Activated T-cell treated with anti-CD3 and anti-CD28 coated beads for 1 hour (primary cell): ENCODE measurements around the gene NFATC1.

ENCODE experiments used
- DNase-seq: peaks from one replicate; pipeline ENCODE4 v3.0.0-alpha.2; 2020; ENCODE audit warnings: low read depth

The NFATC1 gene

GRCh38 chr18:79457239-79457638 lies 61.5 kb downstream of the NFATC1 start:
- DNase-seq, result no peak

GRCh38 chr18:79457652-79458051 lies 61.9 kb downstream of the NFATC1 start:
- DNase-seq, result no peak

- no peak for DNase-seq
Observed at GRCh38 chr18:79458131-79458838, 62.6 kb downstream of the NFATC1 start.

GRCh38 chr18:79458917-79459803 lies 63.4 kb downstream of the NFATC1 start:
- DNase-seq, result no peak

- DNase-seq, result no peak
Observed at GRCh38 chr18:79459946-79460480, 64.3 kb downstream of the NFATC1 start.

- no peak for DNase-seq
Observed at GRCh38 chr18:79460481-79461300, 65.0 kb downstream of the NFATC1 start.

GRCh38 chr18:79461627-79462026 lies 65.9 kb downstream of the NFATC1 start:
- DNase-seq, result no peak

GRCh38 chr18:79463424-79463960 lies 67.8 kb downstream of the NFATC1 start:
- DNase-seq, result no peak

- DNase-seq, result no peak
Observed at GRCh38 chr18:79465392-79465991, 69.8 kb downstream of the NFATC1 start.

- no peak for DNase-seq
Observed at GRCh38 chr18:79466591-79466990, 70.9 kb downstream of the NFATC1 start.

GRCh38 chr18:79467126-79467525 lies 71.4 kb downstream of the NFATC1 start:
- DNase-seq, result no peak

- DNase-seq, result no peak
Observed at GRCh38 chr18:79468119-79468789, 72.5 kb downstream of the NFATC1 start.

- DNase-seq, result no peak
Observed at GRCh38 chr18:79469309-79469708, 73.6 kb downstream of the NFATC1 start.

- DNase-seq, result no peak
Observed at GRCh38 chr18:79469751-79470505, 74.2 kb downstream of the NFATC1 start.

GRCh38 chr18:79470547-79470946 lies 74.8 kb downstream of the NFATC1 start:
- no peak for DNase-seq

GRCh38 chr18:79471046-79471445 lies 75.3 kb downstream of the NFATC1 start:
- DNase-seq, result no peak

GRCh38 chr18:79471597-79471996 lies 75.9 kb downstream of the NFATC1 start:
- DNase-seq, result no peak

GRCh38 chr18:79472176-79472575 lies 76.4 kb downstream of the NFATC1 start:
- no peak for DNase-seq

GRCh38 chr18:79472946-79473345 lies 77.2 kb downstream of the NFATC1 start:
- DNase-seq, result no peak
